Choroid plexus epithelial cell (primary cell): Measurements from ENCODE around the gene TRPM8.

ENCODE experiments used
- DNase-seq: peaks from one replicate; pipeline ENCODE4 v3.0.0-alpha.2; 2010; ENCODE audit warnings: low read depth
- H3K4me3 ChIP-seq: 2 replicates; pipeline ENCODE4 v1.5.1; 2011; ENCODE audit warnings: low read depth, mild to moderate bottlenecking, control low read depth, low read length, moderate library complexity
- TF ChIP-seq, protein P1 (sequence below): conservative IDR thresholded peaks from 2 replicates; pipeline ENCODE4 v1.5.1; 2011; ENCODE audit warnings: low read depth, mild to moderate bottlenecking, control low read depth, inconsistent platforms, low read length, moderate library complexity

TRPM8 gene

DNA sequence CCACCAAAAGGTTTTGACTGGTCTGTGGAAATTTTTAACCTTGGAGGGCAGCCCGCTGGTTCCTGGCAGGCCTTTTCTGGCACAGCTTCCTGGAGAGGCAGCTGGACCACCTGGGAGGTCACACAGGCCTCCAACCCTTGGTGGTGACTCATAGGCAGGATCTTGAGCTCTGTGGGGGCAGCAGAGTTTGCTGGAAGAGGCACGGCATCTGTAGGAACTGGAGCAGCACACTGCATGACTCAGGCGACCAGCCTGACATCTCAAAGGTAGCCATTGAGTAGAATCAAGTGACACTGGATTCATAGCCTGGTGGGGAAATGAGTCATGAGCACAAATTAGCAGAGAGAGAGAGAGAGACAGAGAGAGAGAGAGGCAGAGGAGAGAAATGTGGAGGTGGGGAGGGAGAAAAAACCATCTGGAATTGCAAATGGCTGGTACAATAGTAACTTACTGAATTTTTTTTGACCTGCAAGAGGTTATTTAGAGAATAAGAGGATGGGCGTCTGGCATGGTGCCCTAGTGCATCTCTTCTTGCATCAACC, 57.4 kb downstream of the TRPM8 start:
- TF ChIP-seq, protein P1, sequence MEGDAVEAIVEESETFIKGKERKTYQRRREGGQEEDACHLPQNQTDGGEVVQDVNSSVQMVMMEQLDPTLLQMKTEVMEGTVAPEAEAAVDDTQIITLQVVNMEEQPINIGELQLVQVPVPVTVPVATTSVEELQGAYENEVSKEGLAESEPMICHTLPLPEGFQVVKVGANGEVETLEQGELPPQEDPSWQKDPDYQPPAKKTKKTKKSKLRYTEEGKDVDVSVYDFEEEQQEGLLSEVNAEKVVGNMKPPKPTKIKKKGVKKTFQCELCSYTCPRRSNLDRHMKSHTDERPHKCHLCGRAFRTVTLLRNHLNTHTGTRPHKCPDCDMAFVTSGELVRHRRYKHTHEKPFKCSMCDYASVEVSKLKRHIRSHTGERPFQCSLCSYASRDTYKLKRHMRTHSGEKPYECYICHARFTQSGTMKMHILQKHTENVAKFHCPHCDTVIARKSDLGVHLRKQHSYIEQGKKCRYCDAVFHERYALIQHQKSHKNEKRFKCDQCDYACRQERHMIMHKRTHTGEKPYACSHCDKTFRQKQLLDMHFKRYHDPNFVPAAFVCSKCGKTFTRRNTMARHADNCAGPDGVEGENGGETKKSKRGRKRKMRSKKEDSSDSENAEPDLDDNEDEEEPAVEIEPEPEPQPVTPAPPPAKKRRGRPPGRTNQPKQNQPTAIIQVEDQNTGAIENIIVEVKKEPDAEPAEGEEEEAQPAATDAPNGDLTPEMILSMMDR: no peak
- H3K4me3 ChIP-seq: no peak overlapping the region
- DNase-seq: peak; percentile 85

DNA sequence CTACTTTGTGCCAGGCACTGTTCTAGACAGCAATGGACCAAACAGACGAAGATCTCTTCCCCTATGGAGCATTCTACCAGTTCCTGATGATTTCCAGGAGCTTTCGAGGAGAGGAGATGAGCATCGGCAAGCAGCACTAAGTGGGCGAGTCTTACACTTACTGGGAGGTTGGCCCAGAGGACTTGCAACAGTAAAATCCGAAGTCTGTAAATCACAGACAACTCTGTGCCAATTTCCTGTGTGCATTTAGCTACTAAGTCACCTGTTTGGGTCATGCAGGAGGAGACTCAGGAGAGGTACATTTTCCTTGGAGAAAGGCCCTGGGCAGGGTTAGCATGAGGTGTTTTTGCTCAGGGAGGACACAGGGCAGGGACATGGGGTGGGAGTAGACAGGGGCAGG, 58.9 kb downstream of the TRPM8 start:
- TF ChIP-seq, protein P1: no peak
- no peak overlapping the region for H3K4me3 ChIP-seq
- DNase-seq: no peak

DNA sequence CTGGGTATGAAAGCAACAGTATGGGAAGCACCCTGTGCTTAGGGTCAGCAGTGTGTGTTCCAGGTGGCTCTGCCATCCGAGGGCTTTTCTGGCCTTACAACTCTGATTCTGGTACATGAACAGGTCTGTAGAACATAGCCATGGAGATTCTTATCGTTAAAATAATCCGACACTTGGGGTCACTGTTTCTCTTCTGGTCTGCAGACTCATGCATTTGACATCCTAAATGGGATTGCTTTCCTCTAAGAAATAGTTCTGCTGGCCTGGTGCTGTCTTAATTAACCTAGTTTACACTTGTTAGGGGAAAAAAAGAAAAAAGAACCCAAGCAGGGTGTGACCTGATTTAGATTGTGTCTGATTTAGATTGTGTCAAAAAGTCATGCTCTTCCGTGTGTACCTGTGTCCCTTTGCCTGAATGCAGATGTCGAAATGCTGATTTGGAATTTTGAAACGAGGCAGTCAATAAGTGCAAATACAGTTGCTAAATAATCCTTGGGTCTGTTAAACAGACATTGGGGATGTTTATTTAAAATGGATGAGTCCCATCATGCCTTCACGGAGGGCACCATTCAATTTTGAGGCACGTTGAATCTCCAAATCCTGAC, 59.6 kb downstream of the TRPM8 start:
- H3K4me3 ChIP-seq: no peak overlapping the region
- TF ChIP-seq, protein P1: peak; percentile 66
- peak; percentile 88 for DNase-seq

DNA sequence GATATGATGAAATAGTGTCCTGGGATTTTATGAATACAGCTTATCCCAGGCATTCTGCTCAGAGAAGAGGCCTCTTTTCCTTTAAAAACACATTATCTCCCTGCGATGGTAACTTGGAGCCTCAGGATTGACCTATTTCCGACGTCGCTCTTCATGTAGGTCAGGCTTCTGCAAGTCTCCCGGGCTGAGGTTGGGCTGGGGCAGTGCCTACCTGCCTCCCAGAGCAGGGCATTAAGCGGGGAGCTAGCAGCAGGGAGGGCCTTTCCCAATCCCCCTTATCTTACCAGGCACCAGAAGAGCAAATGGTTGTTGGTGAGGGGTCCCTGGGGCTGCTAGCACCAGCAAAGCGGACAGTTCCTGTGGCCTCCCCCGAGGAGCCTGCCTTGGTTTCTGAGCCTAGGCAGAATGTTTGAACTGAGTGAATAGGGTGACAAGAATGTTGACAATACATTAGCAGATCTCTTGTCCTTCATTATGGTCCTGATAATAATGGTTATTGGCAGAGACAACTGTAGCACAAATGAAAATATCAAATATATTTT, 60.2 kb downstream of the TRPM8 start:
- no peak overlapping the region for H3K4me3 ChIP-seq
- TF ChIP-seq, protein P1: no peak
- no peak for DNase-seq

DNA sequence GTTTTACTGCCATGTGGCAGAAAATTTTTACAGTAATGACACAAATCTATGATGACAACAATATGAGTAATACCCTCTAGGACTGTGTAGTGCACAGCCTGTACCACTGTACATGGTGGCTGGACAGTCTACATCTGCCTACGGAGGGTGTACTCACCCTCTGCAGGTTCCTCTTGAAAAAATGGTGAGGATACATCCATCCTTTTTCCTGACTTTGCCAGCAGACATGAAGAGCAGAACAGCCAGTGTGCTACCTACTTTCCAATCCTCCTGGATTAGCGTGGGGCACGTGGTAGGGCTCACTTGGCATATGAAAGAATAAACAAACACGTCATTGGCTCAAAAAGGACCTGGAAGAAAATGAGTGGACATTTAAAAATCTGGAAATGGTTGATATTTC, 62.6 kb downstream of the TRPM8 start:
- TF ChIP-seq, protein P1: no peak
- H3K4me3 ChIP-seq: no peak overlapping the region
- DNase-seq: no peak

DNA sequence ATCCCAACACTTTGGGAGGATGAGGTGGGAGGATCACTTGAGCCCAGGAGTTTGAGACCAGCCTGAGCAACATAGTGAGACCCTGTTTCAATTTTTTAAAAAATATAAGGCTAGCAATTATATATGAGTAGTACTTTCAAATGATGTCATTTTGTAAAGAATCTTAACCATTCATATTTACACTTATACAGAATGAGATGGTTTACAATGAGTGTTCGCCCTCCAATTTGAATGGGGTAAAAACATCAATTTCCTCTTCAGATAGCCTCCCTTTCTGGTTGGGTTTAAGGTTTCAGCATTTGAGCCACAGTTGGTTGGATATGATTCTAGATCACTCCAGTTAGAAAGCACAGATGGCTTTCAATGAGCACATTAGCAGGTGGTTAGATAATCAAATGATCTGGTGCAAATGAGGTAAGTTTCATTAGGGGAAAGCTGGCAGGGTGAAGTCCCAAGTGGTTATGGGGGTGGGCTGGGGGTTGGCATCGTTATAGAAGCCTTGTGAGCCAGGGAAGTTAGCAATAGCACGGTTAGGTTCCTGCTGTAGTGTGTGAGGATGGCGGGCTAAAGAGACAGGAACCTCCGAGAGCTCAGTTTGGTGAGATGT, 63.9 kb downstream of the TRPM8 start:
- no peak overlapping the region for H3K4me3 ChIP-seq
- TF ChIP-seq, protein P1: no peak
- DNase-seq: no peak
